Fibroblast of mammary gland (primary cell): ENCODE data around the gene NUDT6.

ENCODE experiments used
- DNase-seq: peaks from one replicate; pipeline ENCODE4 v3.0.0-alpha.2; 2010; ENCODE audit warnings: low read depth
- H3K4me3 ChIP-seq: 2 replicates; pipeline ENCODE4 v1.5.1; 2011; ENCODE audit warnings: low read depth, mild to moderate bottlenecking, low read length, moderate library complexity; ENCODE audit not compliant: control insufficient read depth
- TF ChIP-seq, protein P1 (sequence below): conservative IDR thresholded peaks from 2 replicates; pipeline ENCODE4 v1.5.1; 2011; ENCODE audit warnings: low read depth, low read length, inconsistent platforms; ENCODE audit not compliant: control insufficient read depth, insufficient read depth

Gene NUDT6

DNA sequence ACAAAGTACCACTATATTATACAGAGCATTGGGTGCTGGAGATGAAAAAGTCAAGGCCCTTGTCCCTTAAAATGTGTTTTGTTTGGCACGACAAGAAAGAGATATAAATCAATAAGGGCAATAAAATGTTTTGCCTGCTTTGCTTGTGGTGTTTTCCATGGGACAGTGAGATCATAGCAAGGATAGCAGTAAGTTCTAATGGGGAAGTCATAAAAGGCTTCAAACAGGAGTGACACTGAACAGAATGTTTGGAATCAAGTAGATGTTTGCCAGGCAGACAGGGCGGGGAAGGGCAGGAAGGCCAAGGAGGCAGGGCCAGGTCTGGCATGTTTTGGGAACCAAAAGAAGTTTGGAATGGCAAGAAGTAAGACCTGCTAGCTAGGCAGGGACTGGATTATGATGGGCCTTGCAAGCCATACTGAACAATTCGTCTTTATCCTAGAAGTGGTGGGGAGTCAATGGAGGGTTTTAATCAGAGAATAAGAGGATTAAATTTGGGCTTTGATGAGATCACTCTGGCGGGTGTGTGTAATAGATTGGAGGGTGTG lies 79.3 kb downstream of the NUDT6 start:
- DNase-seq = no peak
- TF ChIP-seq, protein P1, sequence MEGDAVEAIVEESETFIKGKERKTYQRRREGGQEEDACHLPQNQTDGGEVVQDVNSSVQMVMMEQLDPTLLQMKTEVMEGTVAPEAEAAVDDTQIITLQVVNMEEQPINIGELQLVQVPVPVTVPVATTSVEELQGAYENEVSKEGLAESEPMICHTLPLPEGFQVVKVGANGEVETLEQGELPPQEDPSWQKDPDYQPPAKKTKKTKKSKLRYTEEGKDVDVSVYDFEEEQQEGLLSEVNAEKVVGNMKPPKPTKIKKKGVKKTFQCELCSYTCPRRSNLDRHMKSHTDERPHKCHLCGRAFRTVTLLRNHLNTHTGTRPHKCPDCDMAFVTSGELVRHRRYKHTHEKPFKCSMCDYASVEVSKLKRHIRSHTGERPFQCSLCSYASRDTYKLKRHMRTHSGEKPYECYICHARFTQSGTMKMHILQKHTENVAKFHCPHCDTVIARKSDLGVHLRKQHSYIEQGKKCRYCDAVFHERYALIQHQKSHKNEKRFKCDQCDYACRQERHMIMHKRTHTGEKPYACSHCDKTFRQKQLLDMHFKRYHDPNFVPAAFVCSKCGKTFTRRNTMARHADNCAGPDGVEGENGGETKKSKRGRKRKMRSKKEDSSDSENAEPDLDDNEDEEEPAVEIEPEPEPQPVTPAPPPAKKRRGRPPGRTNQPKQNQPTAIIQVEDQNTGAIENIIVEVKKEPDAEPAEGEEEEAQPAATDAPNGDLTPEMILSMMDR = no peak
- no peak overlapping the region for H3K4me3 ChIP-seq
